Right forelimb (tissue), 1 donor: ENCODE data around the gene SEMA3A.
"Not testable (repeated sequence)": the region's sequence is repeated elsewhere in the genome, so short reads cannot be mapped to it uniquely, and the experiment has no call there.

Source experiments
- DNase-seq: peaks from one replicate; pipeline ENCODE4 v3.0.0-alpha.2; 2018

SEMA3A gene

DNA sequence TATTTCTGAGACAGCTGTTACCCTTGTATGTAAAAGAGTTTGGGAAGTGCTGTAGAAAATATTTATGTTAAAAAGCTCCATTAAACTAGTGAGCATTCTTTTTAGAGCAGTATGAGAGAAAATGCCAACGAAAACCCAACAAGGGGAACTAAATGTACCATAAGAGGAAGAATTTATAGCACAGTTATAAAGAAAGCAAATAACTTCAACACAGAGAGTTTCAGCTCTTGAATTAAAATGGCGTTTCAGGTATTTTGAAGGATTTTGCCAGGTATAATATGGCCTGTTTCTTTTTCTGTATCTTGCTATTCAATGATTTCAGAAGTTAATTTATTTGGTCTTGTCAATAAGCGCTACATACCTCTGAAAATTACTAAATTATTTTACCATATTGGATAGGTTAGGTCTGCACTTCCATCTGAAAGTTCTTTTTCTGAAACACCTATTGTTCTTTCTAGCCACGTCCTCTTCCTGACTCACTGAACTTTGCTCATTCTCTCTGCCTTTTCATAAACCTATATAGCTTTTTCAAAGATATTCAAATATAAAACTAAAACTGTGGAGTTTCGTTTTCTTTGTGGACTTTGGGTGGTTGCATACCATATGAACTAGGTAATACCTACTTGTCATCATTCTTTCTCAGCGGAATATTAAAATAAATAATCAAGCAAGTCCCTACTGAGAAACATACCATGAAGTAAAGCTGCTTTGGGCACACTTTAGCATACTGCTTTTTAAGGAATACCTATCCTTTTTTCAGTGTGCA is 136.1 kb downstream of the SEMA3A start:
- no peak for DNase-seq

DNA sequence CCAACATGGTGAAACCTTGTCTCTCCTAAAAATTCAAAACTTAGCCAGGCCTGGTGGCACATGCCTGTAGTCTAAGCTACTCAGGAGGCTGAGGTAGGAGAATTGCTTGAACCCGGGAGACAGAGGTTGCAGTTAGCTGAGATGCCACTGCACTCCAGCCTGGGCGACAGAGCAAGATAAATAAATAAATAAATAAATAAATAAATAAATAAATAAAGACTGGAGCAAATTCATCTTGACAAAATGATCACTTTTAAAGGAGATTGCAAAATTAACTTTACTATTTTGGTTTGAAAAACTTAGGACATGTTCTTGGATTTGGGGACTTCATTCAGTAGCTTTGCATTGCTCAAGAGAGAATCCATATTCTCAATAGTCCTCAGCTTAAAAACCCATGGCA is 137.0 kb downstream of the SEMA3A start:
- no peak for DNase-seq

DNA sequence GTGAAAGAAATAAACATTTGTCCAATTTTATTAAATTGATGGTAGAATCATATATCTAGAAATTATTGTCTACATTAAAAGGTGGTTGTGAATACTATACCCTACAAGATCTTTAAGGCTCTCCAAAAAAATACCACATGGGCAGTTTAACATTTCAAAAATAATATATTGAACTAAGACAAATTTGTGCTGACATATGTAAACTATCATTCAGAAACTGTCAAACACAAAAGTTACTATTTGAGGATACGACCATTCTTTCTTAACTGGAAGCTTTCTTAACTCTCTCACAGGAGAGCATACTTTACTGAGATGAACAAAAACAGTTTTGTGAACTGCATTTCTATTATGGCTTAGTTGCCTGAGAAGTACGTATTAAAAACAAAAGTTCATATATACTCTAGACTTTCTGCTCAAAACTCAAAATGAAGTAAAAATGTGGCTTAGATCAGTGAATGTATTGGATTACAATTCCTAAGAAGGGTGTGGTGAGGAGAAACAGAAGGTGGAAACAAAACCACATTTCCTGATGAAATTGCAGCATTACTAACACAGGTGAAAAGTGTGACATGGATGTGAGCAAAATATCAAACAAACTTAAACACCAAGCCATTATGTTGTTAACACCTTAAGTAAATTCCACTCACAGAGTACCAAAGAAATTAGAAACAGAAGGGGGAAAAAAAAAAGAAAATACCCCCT is 138.5 kb downstream of the SEMA3A start:
- DNase-seq: no peak

DNA sequence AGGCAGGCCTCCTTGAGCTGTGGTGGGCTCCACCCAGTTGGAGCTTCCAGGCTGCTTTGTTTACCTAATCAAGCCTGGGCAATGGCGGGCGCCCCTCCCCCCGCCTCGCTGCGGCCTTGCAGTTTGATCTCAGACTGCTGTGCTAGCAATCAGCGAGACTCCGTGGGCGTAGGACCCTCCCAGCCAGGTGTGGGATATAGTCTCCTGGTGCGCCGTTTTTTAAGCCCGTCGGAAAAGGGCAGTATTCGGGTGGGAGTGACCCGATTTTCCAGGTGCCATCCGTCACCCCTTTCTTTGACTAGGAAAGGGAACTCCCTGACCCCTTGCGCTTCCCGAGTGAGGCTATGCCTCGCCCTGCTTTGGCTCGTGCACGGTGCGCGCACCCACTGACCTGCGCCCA is 139.4 kb downstream of the SEMA3A start:
- not testable (repeated sequence) for DNase-seq

DNA sequence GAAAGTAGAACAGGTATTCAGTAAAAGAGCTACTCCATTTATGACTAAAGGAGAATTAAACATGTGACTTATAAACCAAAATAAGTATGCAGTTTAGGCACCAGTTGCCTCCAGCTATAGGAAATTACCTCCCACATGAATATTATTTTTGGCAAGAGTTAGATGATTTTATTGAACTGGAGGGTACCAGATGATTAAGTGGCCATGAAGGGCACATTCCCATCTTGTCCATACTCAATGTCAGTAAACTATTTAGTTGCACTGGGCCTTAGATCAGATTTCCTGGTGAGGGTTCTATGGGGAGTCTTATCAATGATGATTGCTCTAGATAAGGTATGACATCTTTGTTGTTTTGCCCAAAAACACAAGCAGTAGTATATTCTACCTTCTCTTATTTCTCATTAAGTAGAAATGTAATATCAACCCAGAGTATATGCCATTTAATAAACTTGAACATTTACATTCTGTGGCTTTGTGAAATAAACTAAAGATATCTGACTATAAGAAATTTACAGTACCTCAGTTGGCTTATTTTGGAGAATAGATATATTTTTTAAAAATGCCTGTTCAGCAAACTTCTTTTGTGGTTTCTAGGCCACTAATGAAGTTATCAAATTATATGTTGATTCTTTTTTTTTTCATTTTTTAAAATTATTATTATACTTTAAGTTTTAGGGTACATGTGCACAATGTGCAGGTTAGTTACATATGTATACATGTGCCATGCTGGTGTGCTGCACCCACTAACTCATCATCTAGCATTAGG is 145.3 kb downstream of the SEMA3A start:
- DNase-seq: no peak

DNA sequence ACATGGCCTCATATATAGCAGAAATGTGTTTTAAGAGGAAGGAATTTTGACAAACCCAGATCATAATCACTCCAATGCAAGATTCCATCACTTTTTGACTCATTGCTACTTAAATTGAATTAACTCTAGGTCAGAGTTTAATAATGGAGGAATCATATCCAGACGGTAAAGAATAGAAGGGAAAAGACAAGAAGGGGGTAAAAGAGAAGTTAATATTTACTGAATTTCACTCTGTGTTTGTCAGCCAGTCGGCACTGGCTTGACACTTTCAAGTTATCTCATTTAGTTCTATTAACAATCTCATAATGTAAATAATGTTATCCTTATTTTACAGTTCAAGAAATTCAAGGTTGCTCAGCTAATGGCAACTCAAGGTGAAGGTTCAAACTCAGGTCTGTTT is 147.5 kb downstream of the SEMA3A start:
- no peak for DNase-seq

DNA sequence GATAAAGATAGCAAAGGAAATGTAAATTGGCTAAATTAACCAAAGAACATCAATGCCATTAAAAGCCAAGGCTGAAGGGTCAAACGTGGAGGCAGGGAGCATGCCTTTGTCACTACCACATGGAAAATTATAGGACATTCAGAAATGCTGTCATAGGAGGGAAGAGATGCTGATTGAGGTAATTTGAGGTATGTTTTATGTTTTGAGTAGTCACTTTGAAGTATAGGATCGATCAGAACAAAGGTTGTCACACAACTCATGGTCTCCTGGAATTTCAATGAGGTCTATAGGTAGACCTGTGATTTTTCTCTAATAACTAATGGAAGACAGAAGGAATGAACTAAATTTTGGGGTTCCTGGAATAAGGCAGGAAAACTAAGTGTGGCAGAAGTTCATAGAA is 149.8 kb downstream of the SEMA3A start:
- no peak for DNase-seq

DNA sequence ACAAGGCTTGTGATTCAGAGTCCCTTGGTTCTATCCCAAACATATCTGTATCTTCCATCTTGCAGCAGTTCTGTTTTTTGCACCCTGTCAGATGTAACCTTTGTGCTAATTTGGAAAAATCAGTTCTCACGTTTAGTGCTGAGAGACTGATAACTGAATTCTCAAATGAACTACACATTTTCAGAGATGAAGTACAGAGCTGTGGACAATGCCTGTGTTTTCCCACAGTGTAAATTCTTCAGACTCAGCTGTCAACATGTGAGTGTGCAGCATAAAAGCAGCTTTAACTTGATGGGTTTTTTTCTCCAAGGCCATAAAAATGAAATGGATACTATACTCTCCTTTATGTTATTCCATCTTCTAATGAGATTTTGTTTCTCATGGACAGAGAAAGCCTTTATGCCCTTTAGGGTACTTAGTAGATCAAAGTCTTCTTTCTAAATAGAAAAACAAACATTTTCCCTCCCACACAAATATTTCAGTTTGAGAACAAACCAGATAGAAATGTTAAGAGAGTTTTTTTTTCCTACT is 150.9 kb downstream of the SEMA3A start:
- DNase-seq: no peak

DNA sequence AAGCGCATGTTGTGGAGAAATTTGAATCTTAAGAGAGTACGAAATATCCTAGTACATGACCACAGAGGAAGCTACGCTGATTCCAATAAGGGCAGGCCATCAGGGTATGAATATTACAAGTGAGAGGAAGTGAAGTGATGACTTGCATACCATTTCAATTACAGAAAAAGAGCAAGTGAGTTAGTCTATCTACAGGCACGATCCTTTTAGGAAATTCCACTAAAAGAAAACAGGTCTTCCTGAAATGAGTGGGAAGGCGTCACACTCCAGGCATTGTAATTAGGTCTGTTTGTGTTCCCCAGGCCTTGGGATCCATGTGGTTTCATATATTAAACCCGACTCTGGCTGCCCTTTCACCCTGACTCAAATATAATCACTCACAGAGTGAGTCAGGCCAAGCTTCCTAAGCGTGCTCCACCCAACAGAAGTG is 152.5 kb downstream of the SEMA3A start:
- no peak for DNase-seq

DNA sequence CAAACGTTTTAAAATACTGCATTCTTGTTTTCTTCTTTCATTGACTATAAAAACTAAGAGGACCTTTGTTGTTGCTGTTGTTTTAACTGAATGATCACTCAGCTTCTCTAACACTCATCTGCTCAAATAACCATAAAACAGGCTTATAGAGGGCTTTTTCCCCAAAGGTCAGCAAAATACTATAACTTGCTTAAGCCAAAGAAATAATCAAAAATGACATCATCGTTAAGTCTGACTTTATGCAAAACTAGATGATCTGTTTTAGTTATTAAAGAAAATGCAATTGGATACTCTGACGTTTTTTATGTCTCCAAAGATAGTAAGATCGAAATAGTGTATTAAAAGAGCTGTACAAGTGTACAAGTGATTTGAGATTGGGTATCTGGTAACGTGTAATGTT is 152.9 kb downstream of the SEMA3A start:
- DNase-seq: no peak

DNA sequence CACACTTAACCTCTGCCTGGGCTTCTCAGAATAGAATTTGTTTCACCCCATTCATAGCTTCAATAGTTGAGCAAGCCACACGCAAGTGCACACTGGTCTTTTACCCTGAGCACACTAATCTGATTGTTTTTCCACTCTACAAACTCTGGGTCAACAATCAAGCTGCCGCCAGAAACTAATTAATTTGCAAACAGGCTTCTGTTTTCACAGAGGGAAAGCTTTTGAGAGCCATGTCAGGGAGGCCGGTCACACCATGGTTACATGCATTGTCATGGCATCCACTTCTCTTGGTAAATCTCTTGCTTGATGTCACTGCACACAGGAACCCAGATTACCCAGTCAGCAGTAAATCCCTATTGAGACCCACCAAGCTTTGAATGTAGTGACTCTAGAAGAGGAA is 154.2 kb downstream of the SEMA3A start:
- DNase-seq: no peak

DNA sequence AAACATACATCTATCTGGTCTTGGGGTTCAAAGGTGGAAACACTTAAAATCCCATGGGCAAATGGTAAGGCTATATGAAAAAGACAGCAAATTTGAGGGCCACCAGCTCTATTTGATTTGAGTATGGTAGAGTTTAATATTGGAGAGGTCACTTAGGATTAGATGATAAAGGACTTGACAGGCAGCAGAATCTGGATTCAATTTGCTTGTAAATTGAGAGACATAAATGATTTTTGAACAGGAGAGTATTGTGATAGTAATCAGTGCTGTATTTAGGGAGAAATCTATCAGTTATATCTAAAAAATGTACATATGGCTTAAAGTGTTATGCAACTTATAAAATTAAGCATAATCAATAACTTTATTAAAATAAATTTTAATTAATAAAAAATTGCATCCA is 155.2 kb downstream of the SEMA3A start:
- DNase-seq: no peak

DNA sequence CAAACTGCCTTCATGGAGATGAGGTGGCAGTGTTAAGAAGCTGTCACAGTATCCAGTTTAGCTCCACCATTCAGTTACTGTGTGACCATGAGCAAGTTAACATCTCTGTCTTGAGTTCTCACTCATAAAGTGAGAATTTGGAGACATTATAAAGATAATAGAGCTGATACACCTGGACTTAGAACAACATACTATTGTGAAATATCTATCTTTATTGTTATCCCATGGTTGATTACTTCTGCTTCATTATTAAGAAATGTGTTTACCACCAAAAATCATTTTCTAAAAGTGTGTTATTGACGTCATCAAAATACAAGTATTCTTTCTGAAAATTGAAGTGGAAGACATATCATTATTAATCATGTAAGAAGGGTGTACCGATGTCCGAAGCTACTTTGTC is 166.9 kb downstream of the SEMA3A start:
- no peak for DNase-seq

DNA sequence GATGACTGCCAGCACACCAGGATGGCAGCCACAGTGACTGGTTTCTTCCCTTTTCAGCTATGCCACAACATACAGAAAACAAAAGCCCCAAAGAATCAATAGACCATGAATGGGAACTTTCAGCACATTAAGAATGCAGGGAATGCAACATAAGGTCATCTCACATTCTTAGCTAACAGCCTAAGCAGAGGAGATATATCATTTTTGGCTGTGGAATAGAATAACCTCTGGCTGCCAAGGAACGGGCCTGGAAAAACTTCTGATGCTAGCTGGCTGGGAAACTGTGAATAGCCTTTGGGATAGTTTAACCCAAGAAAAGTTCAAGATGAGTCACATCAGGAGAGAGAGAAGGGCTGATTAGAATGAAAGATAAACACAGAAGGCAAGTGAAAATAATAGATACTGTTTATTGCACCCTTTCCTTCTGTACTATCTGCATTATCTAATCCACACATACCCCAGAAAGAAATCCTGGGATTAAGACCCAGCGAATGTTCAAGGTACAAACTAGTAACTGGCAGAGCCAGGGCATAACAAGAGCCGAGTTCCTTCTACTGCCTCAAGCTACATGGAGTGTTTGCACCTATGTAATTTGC is 169.2 kb downstream of the SEMA3A start:
- peak; percentile 71 for DNase-seq

DNA sequence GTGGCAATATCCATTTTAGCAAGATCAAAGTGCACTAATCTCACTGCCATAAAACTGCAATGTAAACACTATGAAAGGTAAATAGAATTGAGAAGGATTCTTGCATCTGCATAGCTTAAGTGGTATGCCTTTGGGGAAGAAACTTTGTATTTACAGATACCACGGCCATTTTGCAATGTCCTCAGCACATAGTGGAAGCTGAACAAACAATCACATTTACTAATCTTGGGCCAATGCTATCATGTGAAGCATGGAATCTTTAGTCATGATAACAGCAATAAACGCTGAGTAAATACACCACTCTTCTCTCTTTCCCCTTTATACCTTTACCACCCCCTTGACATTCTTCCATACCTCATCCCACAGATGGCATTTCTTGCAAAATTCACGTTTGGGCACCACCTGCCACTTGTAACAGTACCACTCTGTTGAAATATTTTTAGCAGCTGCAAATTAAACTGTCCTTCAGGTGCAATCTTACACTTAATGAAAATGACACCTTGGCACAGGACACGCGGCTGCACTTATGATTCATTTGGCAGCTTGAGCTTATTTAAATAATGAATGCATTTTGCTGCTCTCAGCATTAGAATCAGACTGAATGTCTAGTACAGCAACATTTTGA is 171.8 kb downstream of the SEMA3A start:
- no peak for DNase-seq

DNA sequence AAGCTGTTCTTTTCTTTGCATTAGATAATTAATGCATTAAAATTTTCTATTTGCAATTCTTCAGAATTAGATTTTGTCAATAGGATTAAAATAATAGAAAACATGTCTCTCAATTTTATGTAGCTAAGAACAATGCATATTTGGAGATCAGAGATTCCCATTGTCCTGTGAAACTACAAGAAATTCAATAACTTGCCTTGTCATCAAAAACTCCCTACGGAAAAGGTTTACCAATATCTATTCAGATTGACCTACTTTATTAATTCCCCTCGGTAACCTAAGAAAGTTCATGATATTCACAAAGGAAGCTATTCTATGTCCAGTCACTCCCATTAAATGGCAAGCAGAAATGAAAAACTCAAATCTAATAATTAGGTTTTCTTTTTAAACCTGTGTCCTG is 172.6 kb downstream of the SEMA3A start:
- DNase-seq: no peak

DNA sequence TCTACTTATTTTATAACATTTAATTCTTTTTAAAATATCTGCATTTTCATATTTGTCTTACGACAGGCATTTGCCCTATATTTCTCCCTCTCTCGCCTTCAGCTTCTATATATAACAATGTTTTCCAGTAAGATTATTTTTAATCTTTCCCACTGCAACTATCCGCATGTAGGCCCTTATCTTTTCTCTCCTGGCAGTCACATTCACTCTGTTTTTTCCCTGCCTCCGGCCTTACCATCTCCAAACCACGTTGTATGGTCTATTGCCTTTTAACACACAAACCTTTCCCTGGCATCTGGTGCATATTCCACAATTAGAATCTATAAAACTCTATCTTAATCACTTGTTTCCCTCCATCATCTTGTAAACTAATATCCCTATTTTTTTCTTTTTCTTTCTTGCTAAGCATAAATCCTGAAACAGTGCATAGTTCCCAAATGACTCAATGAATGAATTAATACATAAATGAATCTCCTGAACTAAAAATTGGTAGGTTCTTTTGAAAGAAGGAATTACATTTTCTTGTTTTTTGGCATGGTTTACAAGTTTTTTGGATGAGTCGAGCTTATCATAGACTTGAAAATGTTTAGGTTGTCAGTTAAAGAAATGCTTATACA is 173.2 kb downstream of the SEMA3A start:
- no peak for DNase-seq

DNA sequence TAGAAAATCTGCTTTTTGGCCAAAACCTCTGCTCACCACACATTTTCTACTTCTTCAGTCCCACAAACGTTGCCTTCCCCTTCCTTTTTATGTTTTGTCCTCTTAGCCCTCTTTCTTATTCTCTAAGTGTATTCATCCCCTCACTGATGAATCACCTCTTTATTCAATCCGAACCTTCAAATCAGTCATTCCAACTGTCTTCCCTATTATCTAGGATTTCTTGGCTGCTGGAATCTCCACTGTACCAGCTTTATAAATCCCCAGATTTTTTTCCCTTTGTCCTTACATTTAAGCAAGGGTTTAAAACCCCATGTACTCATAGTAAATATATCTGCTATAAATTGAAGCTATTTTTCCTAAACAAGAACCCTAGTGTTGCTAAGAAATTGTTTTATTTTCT is 176.9 kb downstream of the SEMA3A start:
- no peak for DNase-seq

DNA sequence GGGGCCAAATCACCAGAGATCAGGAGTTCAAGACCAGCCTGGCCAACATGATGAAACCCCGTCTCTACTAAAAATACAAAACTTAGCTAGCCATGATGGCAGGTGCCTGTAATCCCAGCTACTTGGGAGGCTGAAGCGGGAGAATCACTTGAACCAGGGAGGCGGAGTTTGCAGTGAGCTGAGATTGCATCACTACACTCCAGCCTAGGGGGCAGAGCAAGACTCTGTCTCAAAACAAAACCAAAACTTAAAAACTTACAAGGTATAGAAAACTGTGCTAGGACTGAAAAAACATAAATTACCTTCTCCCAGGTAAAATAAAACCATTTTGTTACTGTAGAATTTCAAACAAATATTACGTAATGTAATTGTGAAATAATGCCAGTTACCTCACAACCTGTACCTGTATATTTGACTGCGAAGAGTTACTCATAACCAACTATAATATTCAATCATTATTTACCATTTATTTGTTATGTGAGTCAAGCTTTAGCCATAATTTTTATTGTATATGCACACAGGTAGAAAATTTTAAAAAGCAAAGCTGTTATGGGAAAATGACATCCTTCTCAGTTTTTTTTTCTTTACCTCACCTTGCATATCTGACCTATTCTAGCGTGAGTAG is 180.9 kb downstream of the SEMA3A start:
- DNase-seq: no peak

DNA sequence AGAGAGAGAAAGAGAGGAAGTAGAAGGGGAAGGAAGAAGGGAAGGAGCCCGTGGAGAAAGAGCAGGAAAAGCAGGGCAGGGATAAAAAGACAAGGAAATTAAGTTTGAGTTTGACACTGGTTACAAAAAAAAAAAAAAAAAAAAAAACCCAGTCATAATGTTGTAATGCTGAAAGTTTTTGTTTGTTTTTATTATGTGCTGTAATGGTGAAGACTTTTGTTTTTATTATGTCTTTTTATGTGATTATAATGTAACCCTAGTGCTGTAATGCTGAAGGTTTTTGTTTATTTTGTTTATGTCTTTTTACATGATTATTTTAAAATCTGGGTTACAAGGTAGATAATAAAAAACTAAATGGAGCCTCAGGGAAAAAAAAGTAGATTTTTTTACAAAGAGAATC is 184.8 kb downstream of the SEMA3A start:
- DNase-seq: no peak

DNA sequence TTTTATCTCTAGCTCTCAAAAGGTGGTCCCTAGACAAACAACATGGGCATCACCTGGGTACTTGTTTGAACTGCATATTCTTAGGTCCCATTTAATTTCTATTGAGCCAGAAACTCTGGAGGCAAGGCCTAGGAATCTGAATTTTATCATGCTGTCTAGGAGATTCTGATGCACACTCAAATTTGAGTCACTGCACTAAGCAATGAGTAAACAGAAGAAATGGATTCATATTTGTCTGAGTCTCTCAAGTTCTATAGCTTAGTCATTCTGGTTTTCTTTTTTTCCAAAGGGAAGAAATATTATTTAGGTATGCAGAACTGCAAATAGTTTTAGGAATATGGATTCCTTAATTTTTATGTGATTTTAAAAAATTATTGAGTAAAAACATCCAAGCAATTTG is 185.5 kb downstream of the SEMA3A start:
- DNase-seq: no peak

DNA sequence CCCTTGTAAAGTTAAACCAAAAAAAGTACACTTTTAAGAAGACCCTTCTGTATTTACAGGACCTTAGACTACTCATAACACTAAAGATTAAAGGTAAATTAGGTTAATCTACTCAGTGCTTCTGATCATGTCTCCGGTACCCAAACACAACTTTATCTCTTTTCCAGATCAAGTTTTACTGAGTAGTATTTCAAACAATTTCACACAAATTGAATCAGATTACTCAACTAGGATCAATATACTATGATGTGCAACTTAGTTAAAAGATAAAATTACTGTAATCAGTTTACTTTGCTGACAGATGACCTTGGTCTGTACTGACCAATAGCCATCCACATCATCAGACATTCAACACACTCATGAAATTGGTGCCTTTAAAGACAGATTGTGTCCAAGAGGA is 191.4 kb downstream of the SEMA3A start:
- no peak for DNase-seq
